ENCODE results near the gene LRRC26. TPM values are rescaled to one million over a fixed set of nuclear protein-coding genes. Genes with fewer than 3 reads are reported as not detected.
A peak's percentile ranks its signal among the peaks of the same experiment; 100 is the strongest.

The LRRC26 gene
- total RNA-seq, 2 donors from 2014 or later = not detected

GRCh38 chr9:137189297-137190295, 19.7 kb upstream of the LRRC26 start:
- ATAC-seq (ENCODE audit: insufficient number of reproducible peaks, low FRiP score, low read depth) = no peak
- Histone ChIP-seq H3K4me3 (peak overlapping the region; percentile 84), H3K27ac (peak overlapping the region; percentile 93), H3K4me1 (ENCODE audit: control insufficient read depth in 1 of 2, low read depth in 2 of 2) (peaks cover 30 to 39% of the 10 kb centered on the region in 2 donors), H3K27me3 (replicated peaks; ENCODE audit: insufficient read depth) (no peaks in the 10 kb centered on the region), H3K36me3 (peaks cover 21% of the 10 kb centered on the region), H3K9me3 (no peaks in the 10 kb centered on the region)
- DNase-seq (ENCODE audit: low spot score) = no peak
- TF ChIP-seq CTCF (IDR thresholded peaks at IDR 0.05) = no peak

GRCh38 chr9:137188490-137189296, 18.8 kb upstream of the LRRC26 start, which contains the start of the genes ANAPC2 and SSNA1:
Gene ANAPC2 (minus strand): TSS chr9:137188560. CDS start chr9:137188532, 28 bp downstream.
Gene SSNA1 (plus strand): TSS chr9:137188676. CDS start chr9:137188727, 51 bp downstream.
- H3K36me3 ChIP-seq = peaks cover 30% of the 10 kb centered on the region
- ATAC-seq (ENCODE audit: insufficient number of reproducible peaks, low FRiP score, low read depth) (peak; percentile 83), DNase-seq (ENCODE audit: low spot score) (peak; percentile 52)
- no peaks in the 10 kb centered on the region for H3K27me3 ChIP-seq (replicated peaks; ENCODE audit: insufficient read depth)
- TF ChIP-seq CTCF (IDR thresholded peaks at IDR 0.05) = peak; percentile 18
- peak within 1 kb of the TSS; percentile 93 for H3K27ac ChIP-seq
- H3K4me3 ChIP-seq = peak within 1 kb of the TSS; percentile 84
- no peaks in the 10 kb centered on the region for H3K9me3 ChIP-seq
- peaks cover 30 to 39% of the 10 kb centered on the region in 2 donors for H3K4me1 ChIP-seq (ENCODE audit: control insufficient read depth in 1 of 2, low read depth in 2 of 2)

- peak overlapping the region; percentile 93 for H3K27ac ChIP-seq
- ATAC-seq (ENCODE audit: insufficient number of reproducible peaks, low FRiP score, low read depth) = no peak
- no peak for TF ChIP-seq CTCF (IDR thresholded peaks at IDR 0.05)
- peaks cover 30 to 39% of the 10 kb centered on the region in 2 donors for H3K4me1 ChIP-seq (ENCODE audit: control insufficient read depth in 1 of 2, low read depth in 2 of 2)
- peak overlapping the region; percentile 84 for H3K4me3 ChIP-seq
- H3K27me3 ChIP-seq (replicated peaks; ENCODE audit: insufficient read depth) = no peaks in the 10 kb centered on the region
- no peaks in the 10 kb centered on the region for H3K9me3 ChIP-seq
- peaks cover 36% of the 10 kb centered on the region for H3K36me3 ChIP-seq
- DNase-seq (ENCODE audit: low spot score) = no peak
Measured at GRCh38 chr9:137188086-137188489, 18.2 kb upstream of the LRRC26 start.

GRCh38 chr9:137187386-137187785, 17.5 kb upstream of the LRRC26 start:
- Histone ChIP-seq H3K27me3 (replicated peaks; ENCODE audit: insufficient read depth) (no peaks in the 10 kb centered on the region), H3K27ac (no peak overlapping the region), H3K4me1 (ENCODE audit: control insufficient read depth in 1 of 2, low read depth in 2 of 2) (peaks cover 30 to 39% of the 10 kb centered on the region in 2 donors), H3K4me3 (peak overlapping the region; percentile 84), H3K9me3 (no peaks in the 10 kb centered on the region), H3K36me3 (peaks cover 43% of the 10 kb centered on the region)
- DNase-seq (ENCODE audit: low spot score) = no peak
- no peak for TF ChIP-seq CTCF (IDR thresholded peaks at IDR 0.05)
- no peak for ATAC-seq (ENCODE audit: insufficient number of reproducible peaks, low FRiP score, low read depth)

All from thoracic aorta (tissue), 2 donors.